Measurements from ENCODE around the gene LAMA5.

DNA sequence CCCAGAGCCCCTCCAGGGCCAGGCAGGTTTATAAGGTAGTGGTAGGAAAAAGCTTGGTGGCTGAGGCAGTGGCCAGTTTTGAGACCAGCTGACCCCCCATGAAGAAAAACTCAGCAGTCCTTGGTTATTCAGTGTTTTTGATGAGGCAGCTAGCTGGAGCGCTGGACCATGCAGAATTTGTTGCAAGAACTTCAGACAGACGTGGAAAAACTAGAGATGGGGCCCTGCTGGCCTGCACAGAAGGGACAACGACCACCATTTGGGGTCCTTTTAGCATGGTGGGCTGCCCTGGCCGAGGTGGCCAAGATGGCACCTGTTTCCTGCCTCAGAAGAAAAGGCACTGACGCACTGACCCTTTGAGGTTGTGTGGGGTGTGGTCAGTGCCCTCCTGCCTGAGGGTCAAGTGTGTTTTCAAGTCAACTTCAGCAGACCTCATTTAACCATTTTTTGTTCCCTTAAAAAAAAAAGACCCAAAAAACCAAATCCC is 22.5 kb upstream of the LAMA5 start:
- TF ChIP-seq, protein P1, sequence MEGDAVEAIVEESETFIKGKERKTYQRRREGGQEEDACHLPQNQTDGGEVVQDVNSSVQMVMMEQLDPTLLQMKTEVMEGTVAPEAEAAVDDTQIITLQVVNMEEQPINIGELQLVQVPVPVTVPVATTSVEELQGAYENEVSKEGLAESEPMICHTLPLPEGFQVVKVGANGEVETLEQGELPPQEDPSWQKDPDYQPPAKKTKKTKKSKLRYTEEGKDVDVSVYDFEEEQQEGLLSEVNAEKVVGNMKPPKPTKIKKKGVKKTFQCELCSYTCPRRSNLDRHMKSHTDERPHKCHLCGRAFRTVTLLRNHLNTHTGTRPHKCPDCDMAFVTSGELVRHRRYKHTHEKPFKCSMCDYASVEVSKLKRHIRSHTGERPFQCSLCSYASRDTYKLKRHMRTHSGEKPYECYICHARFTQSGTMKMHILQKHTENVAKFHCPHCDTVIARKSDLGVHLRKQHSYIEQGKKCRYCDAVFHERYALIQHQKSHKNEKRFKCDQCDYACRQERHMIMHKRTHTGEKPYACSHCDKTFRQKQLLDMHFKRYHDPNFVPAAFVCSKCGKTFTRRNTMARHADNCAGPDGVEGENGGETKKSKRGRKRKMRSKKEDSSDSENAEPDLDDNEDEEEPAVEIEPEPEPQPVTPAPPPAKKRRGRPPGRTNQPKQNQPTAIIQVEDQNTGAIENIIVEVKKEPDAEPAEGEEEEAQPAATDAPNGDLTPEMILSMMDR (IDR thresholded peaks at IDR 0.05) = no peak
- TF ChIP-seq POLR2A (IDR thresholded peaks at IDR 0.05) = no peak

Data from right lobe of liver (tissue), 4 donors.